Immature natural killer cell (primary cell): ENCODE data around the gene RNF175. TPM values are rescaled to one million over a fixed set of nuclear protein-coding genes. Genes with fewer than 3 reads are reported as not detected.

Experiments
- DNase-seq, 3 donors: peaks; one replicate each; pipeline ENCODE4 v3.0.0; 2022; ENCODE audit warnings: mixed read lengths in 1 of 3
- H3K27ac Mint-ChIP-seq, 6 donors: one replicate each; pipeline ENCODE4 v1.8.0; 2020; ENCODE audit warnings: mixed read lengths in 6 of 6, mild to moderate bottlenecking in 5 of 6, inconsistent platforms in 4 of 6, moderate library complexity in 3 of 6
- H3K27me3 Mint-ChIP-seq, 3 donors: one replicate each; pipeline ENCODE4 v1.8.0; 2020 to 2021; ENCODE audit warnings: low read depth in 3 of 3, mild to moderate bottlenecking in 3 of 3, mixed read lengths in 3 of 3, moderate library complexity in 3 of 3, inconsistent platforms in 1 of 3
- H3K36me3 Mint-ChIP-seq, 3 donors: one replicate each; pipeline ENCODE4 v1.8.0; 2020; ENCODE audit warnings: mixed read lengths in 3 of 3, inconsistent platforms in 2 of 3, mild to moderate bottlenecking in 2 of 3
- H3K4me1 Mint-ChIP-seq, 2 donors: one replicate each; pipeline ENCODE4 v1.8.0; 2020; ENCODE audit warnings: inconsistent platforms in 2 of 2, mild to moderate bottlenecking in 2 of 2, mixed read lengths in 2 of 2, moderate library complexity in 1 of 2
- H3K4me3 Mint-ChIP-seq, 5 donors: one replicate each; pipeline ENCODE4 v1.8.0; 2020; ENCODE audit warnings: mild to moderate bottlenecking in 5 of 5, mixed read lengths in 5 of 5, inconsistent platforms in 3 of 5, moderate library complexity in 3 of 5
- H3K9me3 Mint-ChIP-seq, 6 donors: one replicate each; pipeline ENCODE4 v1.8.0; 2020; ENCODE audit warnings: mild to moderate bottlenecking in 6 of 6, mixed read lengths in 6 of 6, inconsistent platforms in 4 of 6, moderate library complexity in 3 of 6
- polyA plus RNA-seq, 3 donors: library from polyadenylated mRNA; unstranded; fragments of 300-500 nt; fragmentation: Illumina TruSeq; gene quantifications; one replicate each; pipeline ENCODE4 v1.2.3, GENCODE V29; 2021

Gene RNF175
- polyA plus RNA-seq, 3 donors from 2014 or later: not detected

GRCh38 chr4:153722036-153722435 lies 37.8 kb downstream of the RNF175 start:
- no peak overlapping the region for H3K27ac Mint-ChIP-seq
- peaks cover 0 to 3% (median 0%) of the 10 kb centered on the region in 3 donors for H3K36me3 Mint-ChIP-seq
- H3K9me3 Mint-ChIP-seq: peaks cover 0 to 6% (median 0%) of the 10 kb centered on the region in 6 donors

GRCh38 chr4:153713866-153714646 lies 45.8 kb downstream of the RNF175 start:
- H3K4me1 Mint-ChIP-seq: no peaks in the 10 kb centered on the region
- no peak overlapping the region for H3K27ac Mint-ChIP-seq
- peaks cover 0 to under 1% (median 0%) of the 10 kb centered on the region in 3 donors for H3K36me3 Mint-ChIP-seq
- H3K27me3 Mint-ChIP-seq: peaks cover 1 to 3% (median 3%) of the 10 kb centered on the region in 3 donors
- H3K9me3 Mint-ChIP-seq: peaks cover 0 to 4% (median 0%) of the 10 kb centered on the region in 6 donors
- H3K4me3 Mint-ChIP-seq: no peak overlapping the region
- DNase-seq: no peak

More at GRCh38 chr4:153722036-153722435, 37.8 kb downstream of the RNF175 start:
- H3K27me3 Mint-ChIP-seq: peaks cover 0 to 9% (median 2%) of the 10 kb centered on the region in 3 donors
- no peak for DNase-seq
- H3K4me1 Mint-ChIP-seq: no peaks in the 10 kb centered on the region
- H3K4me3 Mint-ChIP-seq: no peak overlapping the region

GRCh38 chr4:153710681-153711080 lies 49.1 kb downstream of the RNF175 start:
- Mint-ChIP-seq H3K36me3 (no peaks in the 10 kb centered on the region), H3K4me3 (no peak overlapping the region), H3K4me1 (peaks cover 5 to 11% of the 10 kb centered on the region in 2 donors), H3K27me3 (peaks cover 3 to 7% (median 7%) of the 10 kb centered on the region in 3 donors), H3K27ac (no peak overlapping the region), H3K9me3 (no peaks in the 10 kb centered on the region)
- DNase-seq: no peak

GRCh38 chr4:153706519-153706918 lies 53.3 kb downstream of the RNF175 start:
- Mint-ChIP-seq H3K27me3 (peaks cover 3 to 7% (median 3%) of the 10 kb centered on the region in 3 donors), H3K4me1 (peaks cover 5 to 11% of the 10 kb centered on the region in 2 donors), H3K4me3 (no peak overlapping the region), H3K27ac (no peak overlapping the region), H3K9me3 (no peaks in the 10 kb centered on the region), H3K36me3 (no peaks in the 10 kb centered on the region)
- DNase-seq: no peak

GRCh38 chr4:153705743-153706468 lies 53.9 kb downstream of the RNF175 start:
- DNase-seq: no peak
- Mint-ChIP-seq H3K36me3 (no peaks in the 10 kb centered on the region), H3K27me3 (peaks cover 3 to 8% (median 3%) of the 10 kb centered on the region in 3 donors), H3K4me3 (no peak overlapping the region), H3K9me3 (no peaks in the 10 kb centered on the region), H3K4me1 (peaks cover 5 to 11% of the 10 kb centered on the region in 2 donors), H3K27ac (no peak overlapping the region)

GRCh38 chr4:153704522-153704921 lies 55.3 kb downstream of the RNF175 start:
- Mint-ChIP-seq H3K36me3 (no peaks in the 10 kb centered on the region), H3K27ac (no peak overlapping the region), H3K4me1 (peaks cover 5 to 11% of the 10 kb centered on the region in 2 donors), H3K4me3 (no peak overlapping the region), H3K27me3 (peaks cover 3 to 11% (median 3%) of the 10 kb centered on the region in 3 donors), H3K9me3 (no peaks in the 10 kb centered on the region)
- no peak for DNase-seq

- peaks cover 5 to 34% (median 9%) of the 10 kb centered on the region in 3 donors for H3K27me3 Mint-ChIP-seq
- H3K9me3 Mint-ChIP-seq: peaks cover 8 to 21% (median 20%) of the 10 kb centered on the region in 6 donors
- H3K4me3 Mint-ChIP-seq: peak overlapping the region; percentile 57 to 85 (median 78)
- no peak overlapping the region for H3K27ac Mint-ChIP-seq
- DNase-seq: no peak
- peaks cover 12 to 20% of the 10 kb centered on the region in 2 donors for H3K4me1 Mint-ChIP-seq
- H3K36me3 Mint-ChIP-seq: peaks cover 4 to 20% (median 19%) of the 10 kb centered on the region in 3 donors
Observed at GRCh38 chr4:153684971-153685371, 74.9 kb downstream of the RNF175 start.

GRCh38 chr4:153684182-153684970 lies 75.4 kb downstream of the RNF175 start, which contains the start of gene TLR2:
TSS of gene TLR2 (plus strand) at chr4:153684280. CDS start at chr4:153702908, 18,628 bp downstream.
- peaks cover 8 to 16% (median 15%) of the 10 kb centered on the region in 6 donors for H3K9me3 Mint-ChIP-seq
- peak within 1 kb of the TSS; percentile 81 to 87 (median 82) for H3K4me3 Mint-ChIP-seq
- no peak within 1 kb of the TSS for H3K27ac Mint-ChIP-seq
- peaks cover 7 to 35% (median 9%) of the 10 kb centered on the region in 3 donors for H3K27me3 Mint-ChIP-seq
- DNase-seq: peak; percentile 34 to 49 (median 37)
- peaks cover 2 to 15% (median 13%) of the 10 kb centered on the region in 3 donors for H3K36me3 Mint-ChIP-seq
- H3K4me1 Mint-ChIP-seq: peaks cover 12 to 20% of the 10 kb centered on the region in 2 donors

- H3K9me3 Mint-ChIP-seq: peaks cover 4 to 9% (median 9%) of the 10 kb centered on the region in 6 donors
- peaks cover 0 to 9% (median 7%) of the 10 kb centered on the region in 3 donors for H3K36me3 Mint-ChIP-seq
- H3K4me3 Mint-ChIP-seq: peak overlapping the region; percentile 67 to 87 (median 81)
- no peak overlapping the region for H3K27ac Mint-ChIP-seq
- peaks cover 7 to 32% (median 9%) of the 10 kb centered on the region in 3 donors for H3K27me3 Mint-ChIP-seq
- H3K4me1 Mint-ChIP-seq: peaks cover 12 to 20% of the 10 kb centered on the region in 2 donors
- no peak for DNase-seq
Observed at GRCh38 chr4:153683763-153684181, 76.1 kb downstream of the RNF175 start.

GRCh38 chr4:153679486-153679885 lies 80.3 kb downstream of the RNF175 start:
- H3K4me3 Mint-ChIP-seq: no peak overlapping the region
- no peak for DNase-seq
- no peak overlapping the region for H3K27ac Mint-ChIP-seq
- peaks cover 0 to 4% (median 0%) of the 10 kb centered on the region in 3 donors for H3K36me3 Mint-ChIP-seq
- H3K9me3 Mint-ChIP-seq: peaks cover 4 to 25% (median 18%) of the 10 kb centered on the region in 6 donors
- H3K27me3 Mint-ChIP-seq: peaks cover 9 to 25% (median 9%) of the 10 kb centered on the region in 3 donors
- peaks cover 6 to 11% of the 10 kb centered on the region in 2 donors for H3K4me1 Mint-ChIP-seq

- Mint-ChIP-seq H3K27me3 (peaks cover 3 to 18% (median 11%) of the 10 kb centered on the region in 3 donors), H3K4me3 (no peak overlapping the region), H3K27ac (no peak overlapping the region), H3K4me1 (no peaks in the 10 kb centered on the region), H3K9me3 (peaks cover 4 to 32% (median 18%) of the 10 kb centered on the region in 6 donors), H3K36me3 (no peaks in the 10 kb centered on the region)
- no peak for DNase-seq
Observed at GRCh38 chr4:153676984-153677383, 82.8 kb downstream of the RNF175 start.

- Mint-ChIP-seq H3K4me1 (no peaks in the 10 kb centered on the region), H3K36me3 (no peaks in the 10 kb centered on the region), H3K27ac (no peak overlapping the region), H3K9me3 (peaks cover 4 to 32% (median 18%) of the 10 kb centered on the region in 6 donors), H3K27me3 (peaks cover 3 to 21% (median 12%) of the 10 kb centered on the region in 3 donors), H3K4me3 (no peak overlapping the region)
- DNase-seq: no peak
Observed at GRCh38 chr4:153676486-153676885, 83.3 kb downstream of the RNF175 start.

GRCh38 chr4:153669838-153670237 lies 90.0 kb downstream of the RNF175 start:
- Mint-ChIP-seq H3K4me1 (no peaks in the 10 kb centered on the region), H3K27ac (no peak overlapping the region), H3K36me3 (no peaks in the 10 kb centered on the region), H3K4me3 (no peak overlapping the region), H3K9me3 (peaks cover 1 to 10% (median 4%) of the 10 kb centered on the region in 6 donors), H3K27me3 (peaks cover 3 to 14% (median 10%) of the 10 kb centered on the region in 3 donors)
- no peak for DNase-seq
